Peyer's patch (tissue), 4 donors: ENCODE data around the gene TBX1. TPM values are rescaled to one million over a fixed set of nuclear protein-coding genes. Genes with fewer than 3 reads are reported as not detected.

Experiments used
- DNase-seq, 3 donors: peaks; one replicate each; pipeline ENCODE4 v3.0.0-alpha.2; 2017 to 2019
- H3K27ac ChIP-seq, 4 donors: fragments of 200-600 bp; sonication (generic); one replicate each; pipeline ENCODE4 v1.5.1; 2016 to 2019
- H3K27me3 ChIP-seq, 2 donors: fragments of 200-600 bp; sonication (generic); one replicate each; pipeline ENCODE4 v1.5.1; 2019
- H3K36me3 ChIP-seq, 3 donors: fragments of 200-600 bp; sonication (generic); one replicate each; pipeline ENCODE4 v1.5.1; 2016 to 2019
- H3K4me1 ChIP-seq, 4 donors: fragments of 200-600 bp; sonication (generic); one replicate each; pipeline ENCODE4 v1.5.1; 2016 to 2019
- H3K4me3 ChIP-seq, 4 donors: fragments of 200-600 bp; sonication (generic); 1 replicate in 3 of 4; 2 replicates in 1 of 4; pipeline ENCODE4 v1.5.1; 2016 to 2019; ENCODE audit warnings: mild to moderate bottlenecking in 1 of 4
- H3K9me3 ChIP-seq, 4 donors: fragments of 200-600 bp; sonication (generic); one replicate each; pipeline ENCODE4 v1.5.1; 2016 to 2019; ENCODE audit warnings: mild to moderate bottlenecking in 1 of 4
- CTCF ChIP-seq, 6 experiments: fragments of 450-650 bp in 4 of 6; fragments of 200-600 bp in 2 of 6; sonication (generic) in 1 of 6; IDR thresholded peaks; one replicate each; pipeline ENCODE4 v1.5.1; 2017 to 2019; ENCODE audit warnings: antibody characterized with exemption in 6 of 6, mild to moderate bottlenecking in 3 of 6, moderate library complexity in 1 of 6
- POLR2A ChIP-seq, 2 donors: fragments of 450-650 bp; IDR thresholded peaks; one replicate each; pipeline ENCODE4 v1.5.1; 2017; ENCODE audit warnings: antibody characterized with exemption in 2 of 2, mild to moderate bottlenecking in 2 of 2, moderate library complexity in 2 of 2
- total RNA-seq, 4 donors: library from RNA; depleted of rRNA; stranded (reverse); fragments of >200 nt; gene quantifications; one replicate each; pipeline ENCODE4 v1.1.0, GENCODE V29; 2016

The TBX1 gene
- total RNA-seq, 4 donors from 2014 or later = 0.70 to 4.1 (median 1.1) TPM; not detected in 1

- no peaks in the 10 kb centered on the region for H3K9me3 ChIP-seq
- no peak overlapping the region for H3K4me3 ChIP-seq
- no peak for DNase-seq
- H3K27me3 ChIP-seq = peaks cover 0 to 21% of the 10 kb centered on the region in 2 donors
- TF ChIP-seq CTCF (IDR thresholded peaks at IDR 0.05) (no peak), POLR2A (IDR thresholded peaks at IDR 0.05) (no peak)
- no peaks in the 10 kb centered on the region for H3K36me3 ChIP-seq
- no peak overlapping the region for H3K27ac ChIP-seq
- peaks cover 0 to 19% (median 11%) of the 10 kb centered on the region in 4 donors for H3K4me1 ChIP-seq
Measured at GRCh38 chr22:19751497-19752245, 8.9 kb upstream of the TBX1 start.

DNA sequence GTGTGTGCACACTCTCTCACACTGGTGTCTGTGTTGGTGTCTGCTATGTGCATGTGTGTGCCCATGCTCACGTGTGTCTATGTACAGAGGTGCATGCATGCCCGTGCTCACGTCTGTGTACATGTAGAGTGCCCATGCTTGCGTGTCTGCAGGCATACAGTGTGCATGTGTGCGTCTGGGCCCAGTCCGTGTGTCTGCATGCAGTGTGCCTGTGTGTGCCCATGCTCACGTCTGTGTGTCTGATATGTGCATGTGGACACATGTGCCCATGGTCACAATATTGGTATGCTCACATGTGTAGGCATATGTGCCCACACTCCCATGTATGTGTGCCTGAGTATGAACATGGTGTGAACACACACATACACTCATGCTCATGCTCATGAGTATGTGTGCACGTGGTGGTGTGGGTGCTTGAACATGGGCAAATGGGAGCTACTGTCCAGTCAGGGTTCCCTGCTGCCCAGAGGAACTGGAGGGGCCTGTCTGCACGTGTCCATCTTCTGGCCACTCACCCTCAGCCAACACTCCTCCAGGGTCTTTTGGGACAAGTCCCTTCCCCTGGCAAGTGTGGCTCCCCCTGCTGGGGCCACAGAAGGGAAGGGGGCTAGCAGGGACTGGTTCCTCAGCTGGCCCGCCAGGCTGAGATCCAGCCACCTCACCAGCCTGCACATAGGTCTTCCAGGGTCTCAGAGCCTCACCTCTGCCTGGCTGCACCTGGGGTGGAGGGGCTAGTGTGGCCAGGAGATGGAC is 7.3 kb upstream of the TBX1 start:
- no peak overlapping the region for H3K4me3 ChIP-seq
- H3K27ac ChIP-seq = no peak overlapping the region
- TF ChIP-seq POLR2A (IDR thresholded peaks at IDR 0.05) (no peak), CTCF (IDR thresholded peaks at IDR 0.05) (no peak)
- H3K36me3 ChIP-seq = no peaks in the 10 kb centered on the region
- no peak for DNase-seq
- H3K9me3 ChIP-seq = no peaks in the 10 kb centered on the region
- peaks cover 0 to 26% (median 11%) of the 10 kb centered on the region in 4 donors for H3K4me1 ChIP-seq
- peaks cover 0 to 24% of the 10 kb centered on the region in 2 donors for H3K27me3 ChIP-seq

DNA sequence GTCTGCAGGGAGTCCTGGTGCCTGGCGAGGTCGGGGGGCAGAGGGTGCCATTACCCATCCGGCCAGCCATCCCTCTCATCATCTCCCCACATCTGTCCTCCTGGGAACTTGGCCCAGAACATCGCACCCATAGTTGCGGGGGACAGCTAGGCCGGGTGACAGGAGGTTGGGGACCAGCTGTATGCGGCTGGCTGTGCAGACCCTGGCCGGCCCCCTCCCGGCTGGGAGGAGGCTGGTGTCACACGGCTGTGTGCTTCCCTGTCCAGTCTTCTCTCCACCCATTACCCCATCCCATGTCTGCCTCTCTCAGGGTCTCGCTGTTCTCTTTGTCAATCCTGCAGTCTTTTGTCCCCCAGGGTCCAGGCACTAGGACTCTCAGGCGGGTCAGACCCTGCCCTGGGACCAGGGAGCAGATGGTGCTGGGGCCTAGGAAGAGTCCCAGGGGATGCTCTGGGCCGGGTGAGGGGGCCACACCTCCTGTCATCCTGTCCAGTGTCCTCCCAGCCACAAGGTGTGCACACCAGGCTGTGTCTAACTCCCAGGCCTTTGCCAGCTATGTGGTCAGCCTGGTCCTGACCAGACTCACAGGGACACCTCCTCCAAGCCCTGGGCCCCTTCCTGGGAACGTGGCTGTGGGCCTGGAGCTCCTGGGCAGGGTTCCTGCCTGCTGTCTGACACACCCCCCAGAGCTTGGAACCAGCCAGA is 6.4 kb upstream of the TBX1 start:
- DNase-seq = no peak
- Histone ChIP-seq H3K9me3 (no peaks in the 10 kb centered on the region), H3K4me1 (peaks cover 0 to 31% (median 13%) of the 10 kb centered on the region in 4 donors), H3K27me3 (peaks cover 0 to 33% of the 10 kb centered on the region in 2 donors), H3K27ac (no peak overlapping the region), H3K36me3 (no peaks in the 10 kb centered on the region), H3K4me3 (no peak overlapping the region)
- TF ChIP-seq CTCF (IDR thresholded peaks at IDR 0.05) (no peak), POLR2A (IDR thresholded peaks at IDR 0.05) (no peak)

- Histone ChIP-seq H3K4me1 (peaks cover 0 to 37% (median 17%) of the 10 kb centered on the region in 4 donors), H3K36me3 (no peaks in the 10 kb centered on the region), H3K9me3 (no peaks in the 10 kb centered on the region), H3K27me3 (peaks cover 0 to 38% of the 10 kb centered on the region in 2 donors), H3K27ac (no peak overlapping the region), H3K4me3 (no peak overlapping the region)
- DNase-seq = no peak
- TF ChIP-seq CTCF (IDR thresholded peaks at IDR 0.05) (no peak), POLR2A (IDR thresholded peaks at IDR 0.05) (no peak)
Measured at GRCh38 chr22:19754701-19755144, 5.9 kb upstream of the TBX1 start.

GRCh38 chr22:19755145-19755710 is 5.3 kb upstream of the TBX1 start:
- Histone ChIP-seq H3K27me3 (peaks cover 0 to 43% of the 10 kb centered on the region in 2 donors), H3K9me3 (no peaks in the 10 kb centered on the region), H3K27ac (no peak overlapping the region), H3K36me3 (no peaks in the 10 kb centered on the region), H3K4me1 (peaks cover 0 to 42% (median 19%) of the 10 kb centered on the region in 4 donors), H3K4me3 (no peak overlapping the region)
- DNase-seq = no peak
- TF ChIP-seq CTCF (IDR thresholded peaks at IDR 0.05) = no peak
- no peak for TF ChIP-seq POLR2A (IDR thresholded peaks at IDR 0.05)
